WTC11 (cell line): ENCODE results near the gene TBCE.

ENCODE experiments used
- ESRRA ChIP-seq: sonication (generic); formaldehyde crosslinking; IDR thresholded peaks from 2 replicates; pipeline ENCODE4 v1.8.1; 2022; ENCODE audit warnings: mild to moderate bottlenecking, missing genetic modification reagents, borderline replicate concordance
- SP1 ChIP-seq: sonication (generic); formaldehyde crosslinking; conservative IDR thresholded peaks from 2 replicates; pipeline ENCODE4 v1.8.1; 2022; ENCODE audit warnings: missing genetic modification reagents
- TF ChIP-seq, protein P1 (sequence below): fragments of 200-600 bp; IDR thresholded peaks from 2 replicates; pipeline ENCODE4 v1.8.0; 2022; ENCODE audit warnings: antibody characterized with exemption
- TF ChIP-seq, protein P2 (sequence below): sonication (generic); formaldehyde crosslinking; IDR thresholded peaks from 2 replicates; pipeline ENCODE4 v1.8.1; 2023; ENCODE audit warnings: mild to moderate bottlenecking, missing genetic modification reagents, borderline replicate concordance

DNA sequence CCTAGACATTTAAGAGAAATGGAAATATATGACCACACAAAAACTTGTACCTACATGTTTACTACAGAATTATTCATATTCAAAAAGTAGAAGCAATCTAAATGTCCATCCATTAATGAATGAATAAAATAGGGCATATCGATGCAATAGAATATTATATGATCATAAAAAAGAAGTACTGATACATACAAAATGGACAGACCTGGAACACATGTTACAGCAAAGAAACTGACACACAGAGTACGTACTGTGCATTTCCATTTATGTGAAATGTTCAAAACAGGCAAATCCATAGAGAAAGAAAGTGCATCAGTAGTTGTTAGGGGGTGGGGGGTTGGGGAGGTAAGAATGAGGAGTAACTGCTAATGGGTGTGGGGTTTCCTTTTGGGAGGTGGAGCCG lies 97.8 kb downstream of the TBCE start:
- TF ChIP-seq, protein P1, sequence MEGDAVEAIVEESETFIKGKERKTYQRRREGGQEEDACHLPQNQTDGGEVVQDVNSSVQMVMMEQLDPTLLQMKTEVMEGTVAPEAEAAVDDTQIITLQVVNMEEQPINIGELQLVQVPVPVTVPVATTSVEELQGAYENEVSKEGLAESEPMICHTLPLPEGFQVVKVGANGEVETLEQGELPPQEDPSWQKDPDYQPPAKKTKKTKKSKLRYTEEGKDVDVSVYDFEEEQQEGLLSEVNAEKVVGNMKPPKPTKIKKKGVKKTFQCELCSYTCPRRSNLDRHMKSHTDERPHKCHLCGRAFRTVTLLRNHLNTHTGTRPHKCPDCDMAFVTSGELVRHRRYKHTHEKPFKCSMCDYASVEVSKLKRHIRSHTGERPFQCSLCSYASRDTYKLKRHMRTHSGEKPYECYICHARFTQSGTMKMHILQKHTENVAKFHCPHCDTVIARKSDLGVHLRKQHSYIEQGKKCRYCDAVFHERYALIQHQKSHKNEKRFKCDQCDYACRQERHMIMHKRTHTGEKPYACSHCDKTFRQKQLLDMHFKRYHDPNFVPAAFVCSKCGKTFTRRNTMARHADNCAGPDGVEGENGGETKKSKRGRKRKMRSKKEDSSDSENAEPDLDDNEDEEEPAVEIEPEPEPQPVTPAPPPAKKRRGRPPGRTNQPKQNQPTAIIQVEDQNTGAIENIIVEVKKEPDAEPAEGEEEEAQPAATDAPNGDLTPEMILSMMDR = no peak
- TF ChIP-seq, protein P2, sequence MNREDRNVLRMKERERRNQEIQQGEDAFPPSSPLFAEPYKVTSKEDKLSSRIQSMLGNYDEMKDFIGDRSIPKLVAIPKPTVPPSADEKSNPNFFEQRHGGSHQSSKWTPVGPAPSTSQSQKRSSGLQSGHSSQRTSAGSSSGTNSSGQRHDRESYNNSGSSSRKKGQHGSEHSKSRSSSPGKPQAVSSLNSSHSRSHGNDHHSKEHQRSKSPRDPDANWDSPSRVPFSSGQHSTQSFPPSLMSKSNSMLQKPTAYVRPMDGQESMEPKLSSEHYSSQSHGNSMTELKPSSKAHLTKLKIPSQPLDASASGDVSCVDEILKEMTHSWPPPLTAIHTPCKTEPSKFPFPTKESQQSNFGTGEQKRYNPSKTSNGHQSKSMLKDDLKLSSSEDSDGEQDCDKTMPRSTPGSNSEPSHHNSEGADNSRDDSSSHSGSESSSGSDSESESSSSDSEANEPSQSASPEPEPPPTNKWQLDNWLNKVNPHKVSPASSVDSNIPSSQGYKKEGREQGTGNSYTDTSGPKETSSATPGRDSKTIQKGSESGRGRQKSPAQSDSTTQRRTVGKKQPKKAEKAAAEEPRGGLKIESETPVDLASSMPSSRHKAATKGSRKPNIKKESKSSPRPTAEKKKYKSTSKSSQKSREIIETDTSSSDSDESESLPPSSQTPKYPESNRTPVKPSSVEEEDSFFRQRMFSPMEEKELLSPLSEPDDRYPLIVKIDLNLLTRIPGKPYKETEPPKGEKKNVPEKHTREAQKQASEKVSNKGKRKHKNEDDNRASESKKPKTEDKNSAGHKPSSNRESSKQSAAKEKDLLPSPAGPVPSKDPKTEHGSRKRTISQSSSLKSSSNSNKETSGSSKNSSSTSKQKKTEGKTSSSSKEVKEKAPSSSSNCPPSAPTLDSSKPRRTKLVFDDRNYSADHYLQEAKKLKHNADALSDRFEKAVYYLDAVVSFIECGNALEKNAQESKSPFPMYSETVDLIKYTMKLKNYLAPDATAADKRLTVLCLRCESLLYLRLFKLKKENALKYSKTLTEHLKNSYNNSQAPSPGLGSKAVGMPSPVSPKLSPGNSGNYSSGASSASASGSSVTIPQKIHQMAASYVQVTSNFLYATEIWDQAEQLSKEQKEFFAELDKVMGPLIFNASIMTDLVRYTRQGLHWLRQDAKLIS = no peak
- TF ChIP-seq SP1 (no peak), ESRRA (CRISPR knock-in tag) (no peak)
